Measurements from ENCODE around the gene C17orf113.
"Not testable (repeated sequence)": the region's sequence is repeated elsewhere in the genome, so short reads cannot be mapped to it uniquely, and the experiment has no call there.

GRCh38 chr17:42020845-42021244 lies 29.6 kb downstream of the C17orf113 start:
- not testable (repeated sequence) for TF ChIP-seq POLR2AphosphoS5 (IDR thresholded peaks at IDR 0.05; ENCODE audit: borderline replicate concordance, low read depth, low read length); EZH2 (IDR thresholded peaks at IDR 0.05); FOXP2 (optimal IDR thresholded peaks at IDR 0.05; ENCODE audit: control extremely low read depth, extremely low read length, insufficient read depth)
